Adrenal gland (tissue), 19 donors: ENCODE data around the gene FABP2. TPM values are rescaled to one million over a fixed set of nuclear protein-coding genes. Genes with fewer than 3 reads are reported as not detected.
"Not testable (repeated sequence)": the region's sequence is repeated elsewhere in the genome, so short reads cannot be mapped to it uniquely, and the experiment has no call there.

Experiments
- DNase-seq, 7 donors: peaks; one replicate each; pipeline ENCODE4 v3.0.0-alpha.2; 2019 to 2020
- H3K27ac ChIP-seq, 5 donors: fragments of 200-600 bp; sonication (generic) in 4 of 5; 1 replicate in 3 of 5; 2 replicates in 2 of 5; pipeline versions ENCODE4 v1.5.1 to v1.8.0; 2016 to 2020; ENCODE audit warnings: mild to moderate bottlenecking in 1 of 5
- H3K27me3 ChIP-seq: fragments of 200-600 bp; 2 replicates; pipeline ENCODE4 v1.8.0; 2021
- H3K36me3 ChIP-seq, 2 donors: fragments of 200-600 bp; replicated peaks in 1 of 2; 1 replicate in 1 of 2; 2 replicates in 1 of 2; pipeline versions ENCODE4 v1.5.1 to v1.8.0; 2018 to 2022
- H3K4me1 ChIP-seq, 2 donors: fragments of 200-600 bp; replicated peaks in 1 of 2; 1 replicate in 1 of 2; 2 replicates in 1 of 2; pipeline versions ENCODE4 v1.5.1 to v1.8.0; 2018 to 2021
- H3K4me3 ChIP-seq, 4 donors: fragments of 200-600 bp; sonication (generic) in 3 of 4; one replicate each; pipeline ENCODE4 v1.5.1; 2016 to 2018
- H3K9me3 ChIP-seq, 3 donors: fragments of 200-600 bp; sonication (generic) in 1 of 3; replicated peaks in 1 of 3; 1 replicate in 2 of 3; 2 replicates in 1 of 3; pipeline versions ENCODE4 v1.5.1 to v1.8.0; 2016 to 2021
- POLR2A ChIP-seq, 2 donors: fragments of 450-650 bp; IDR thresholded peaks; one replicate each; pipeline ENCODE4 v1.6.1; 2017; ENCODE audit warnings: antibody characterized with exemption in 2 of 2, mild to moderate bottlenecking in 2 of 2, moderate library complexity in 1 of 2
- WGBS, 4 donors: extraction: QIAGEN DNeasy Blood & Tissue Kit in 2 of 4; methylation state at CpG; one replicate each; pipeline versions ENCODE4 v1.1.5 to v1.1.7; 2013 to 2017; 5-methylcytosine and 5-hydroxymethylcytosine counted together
- intact Hi-C, 2 donors: fragments of 100-400 bp; cut with DNase I; formaldehyde crosslinking; loops; one replicate each; pipeline versions ENCODE4 v1.14.1 to v1.15.0; 2022 to 2023
- long read RNA-seq, 10 donors: library from polyadenylated mRNA in 3 of 10; unstranded in 2 of 10; stranded (forward) in 1 of 10; transcript quantifications; one replicate each; pipeline ENCODE4 v2.0.0 and lab custom pipeline, GENCODE V29; 2021 to 2026
- polyA plus RNA-seq, 3 donors: library from polyadenylated mRNA; stranded (reverse); fragments of 200-250 nt in 2 of 3; fragments of 350-450 nt in 1 of 3; fragmentation: Illumina TruSeq in 1 of 3; extraction: RNeasy Lipid Tissue Mini Kit (QIAGEN cat#74804) in 1 of 3; gene quantifications; one replicate each; pipeline ENCODE4 v1.2.3, GENCODE V29; 2013 to 2014
- total RNA-seq, 9 donors: library from RNA; depleted of rRNA in 4 of 9; stranded (reverse); fragments of >200 nt in 4 of 9; fragments of 120-200 nt in 1 of 9; fragmentation: NEBNext Ultra II Directional in 1 of 9; extraction: Animal tissue kit (Norgen Biotek cat#: 25700) in 1 of 9; gene quantifications; one replicate each; pipeline versions ENCODE4 v1.1.0 to v1.2.4, GENCODE V29; 2013 to 2023
- TF ChIP-seq, protein P1 (sequence below), 6 experiments: fragments of 450-650 bp in 4 of 6; fragments of 200-600 bp in 2 of 6; sonication (generic) in 1 of 6; IDR thresholded peaks; 1 replicate in 5 of 6; 2 replicates in 1 of 6; pipeline versions ENCODE4 v1.5.1 to v1.8.0; 2016 to 2021; ENCODE audit warnings: antibody characterized with exemption in 6 of 6, mild to moderate bottlenecking in 2 of 6, moderate library complexity in 1 of 6
- donor health status: healthy with polysubstance abuse.
- donor health status: Bipolar disorder and iron deficiency.
- donor health status: DM: yes; HTN: yes; CAD: no.
- donor health status: DM: no; HTN: no; CAD: no.
- donor health status: DM: no; HTN: no; CAD: no.
- donor health status: DM: yes; HTN: yes; CAD: no.

Gene FABP2
- total RNA-seq: 1 to 10 TPM in 1 of 9 donors, under 1 TPM in 3, not detected in 5; 0.11 to 7.7 (median 0.64) TPM
- polyA plus RNA-seq: under 1 TPM in 2 of 3 donors, not detected in 1; 0.22 to 0.34 TPM
- long read RNA-seq, donor 1, transcript FABP2-201 (4 exons, 2,478 nt): major isoform, 33 of 33 reads
- long read RNA-seq, donor 1, partial matches to known transcripts: 0 of 33 reads
- long read RNA-seq, donor 1, other reads (novel, unspliced or antisense): 0 of 33 reads
- long read RNA-seq, donor 2, partial matches to known transcripts: 0 of 4 reads
- long read RNA-seq, donor 2, other reads (novel, unspliced or antisense): 0 of 4 reads
- long read RNA-seq, donor 3, transcript FABP2-201 (4 exons, 2,478 nt): major isoform, 27 of 27 reads
- long read RNA-seq, donor 3, partial matches to known transcripts: 0 of 27 reads
- long read RNA-seq, donor 3, other reads (novel, unspliced or antisense): 0 of 27 reads
- long read RNA-seq, donor 4, partial matches to known transcripts: 0 of 1 reads
- long read RNA-seq, donor 4, other reads (novel, unspliced or antisense): 0 of 1 reads
- long read RNA-seq, donor 5: 0 reads
- long read RNA-seq, donor 6: 0 reads
- long read RNA-seq, donor 7, partial matches to known transcripts: 0 of 4 reads
- long read RNA-seq, donor 7, other reads (novel, unspliced or antisense): 0 of 4 reads
- long read RNA-seq, donor 8, transcript FABP2-201 (4 exons, 2,478 nt): major isoform, 21 of 21 reads
- long read RNA-seq, donor 8, partial matches to known transcripts: 0 of 21 reads
- long read RNA-seq, donor 8, other reads (novel, unspliced or antisense): 0 of 21 reads
- long read RNA-seq, donor 9, transcript FABP2-201 (4 exons, 2,478 nt): major isoform, 14 of 14 reads
- long read RNA-seq, donor 9, partial matches to known transcripts: 0 of 14 reads
- long read RNA-seq, donor 9, other reads (novel, unspliced or antisense): 0 of 14 reads
- long read RNA-seq, donor 10, partial matches to known transcripts: 0 of 4 reads
- long read RNA-seq, donor 10, other reads (novel, unspliced or antisense): 0 of 4 reads

DNA sequence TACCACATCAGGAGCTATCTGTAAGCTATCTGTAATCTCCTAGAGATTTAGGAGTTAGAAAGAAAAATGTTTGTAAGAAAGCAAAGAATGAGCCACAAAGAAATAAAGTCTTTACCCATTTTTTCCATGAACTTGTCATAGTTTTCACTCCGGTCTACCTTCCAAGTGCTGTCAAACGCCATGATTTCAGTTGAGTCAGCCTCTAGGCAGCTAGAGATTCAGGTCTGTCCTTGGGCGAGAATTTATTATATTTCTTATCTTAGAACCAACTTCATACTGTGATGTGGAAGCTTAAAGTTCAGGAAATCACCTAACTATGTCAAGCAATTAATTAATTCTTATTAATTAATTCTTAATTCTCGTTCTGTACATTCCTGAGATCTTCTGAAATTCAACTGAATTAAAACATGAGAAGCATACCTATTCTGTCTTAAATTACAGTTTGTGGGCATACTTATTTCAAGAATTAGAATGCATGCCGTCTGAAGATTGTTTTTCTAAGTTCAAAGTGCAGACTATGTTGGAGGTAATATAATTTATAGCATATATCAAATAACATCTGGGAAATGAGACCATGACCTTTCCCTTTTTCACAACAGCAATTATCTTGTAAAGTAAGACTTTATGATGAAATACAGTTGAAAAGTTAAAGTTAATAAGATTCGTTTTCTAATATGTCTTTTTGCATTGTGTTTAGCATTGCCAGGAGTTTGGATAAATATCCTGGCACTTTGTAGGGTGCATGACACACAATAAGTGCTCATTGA lies at the start of gene FABP2:
TSS of gene FABP2 (minus strand) at position 218 of the 767 bp plus-strand sequence. CDS start at position 182, 36 bp downstream.
- TF ChIP-seq, protein P1, sequence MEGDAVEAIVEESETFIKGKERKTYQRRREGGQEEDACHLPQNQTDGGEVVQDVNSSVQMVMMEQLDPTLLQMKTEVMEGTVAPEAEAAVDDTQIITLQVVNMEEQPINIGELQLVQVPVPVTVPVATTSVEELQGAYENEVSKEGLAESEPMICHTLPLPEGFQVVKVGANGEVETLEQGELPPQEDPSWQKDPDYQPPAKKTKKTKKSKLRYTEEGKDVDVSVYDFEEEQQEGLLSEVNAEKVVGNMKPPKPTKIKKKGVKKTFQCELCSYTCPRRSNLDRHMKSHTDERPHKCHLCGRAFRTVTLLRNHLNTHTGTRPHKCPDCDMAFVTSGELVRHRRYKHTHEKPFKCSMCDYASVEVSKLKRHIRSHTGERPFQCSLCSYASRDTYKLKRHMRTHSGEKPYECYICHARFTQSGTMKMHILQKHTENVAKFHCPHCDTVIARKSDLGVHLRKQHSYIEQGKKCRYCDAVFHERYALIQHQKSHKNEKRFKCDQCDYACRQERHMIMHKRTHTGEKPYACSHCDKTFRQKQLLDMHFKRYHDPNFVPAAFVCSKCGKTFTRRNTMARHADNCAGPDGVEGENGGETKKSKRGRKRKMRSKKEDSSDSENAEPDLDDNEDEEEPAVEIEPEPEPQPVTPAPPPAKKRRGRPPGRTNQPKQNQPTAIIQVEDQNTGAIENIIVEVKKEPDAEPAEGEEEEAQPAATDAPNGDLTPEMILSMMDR (IDR thresholded peaks at IDR 0.05): no peak
- no peak for TF ChIP-seq POLR2A (IDR thresholded peaks at IDR 0.05)
- Histone ChIP-seq H3K4me3 (no peak within 1 kb of the TSS), H3K36me3 (no peaks in the 10 kb centered on the region), H3K9me3 (no peaks in the 10 kb centered on the region), H3K27me3 (no peaks in the 10 kb centered on the region), H3K4me1 (peaks cover 3 to 8% of the 10 kb centered on the region in 2 donors), H3K27ac (no peak within 1 kb of the TSS)
- intact Hi-C loops: no loop called here
- 39 to 48% (median 41%) methylated on average over 6 of the region's 6 CpGs for WGBS, 4 donors
- peak in 4 of 7 donors; percentile 11 to 38 (median 24) for DNase-seq

DNA sequence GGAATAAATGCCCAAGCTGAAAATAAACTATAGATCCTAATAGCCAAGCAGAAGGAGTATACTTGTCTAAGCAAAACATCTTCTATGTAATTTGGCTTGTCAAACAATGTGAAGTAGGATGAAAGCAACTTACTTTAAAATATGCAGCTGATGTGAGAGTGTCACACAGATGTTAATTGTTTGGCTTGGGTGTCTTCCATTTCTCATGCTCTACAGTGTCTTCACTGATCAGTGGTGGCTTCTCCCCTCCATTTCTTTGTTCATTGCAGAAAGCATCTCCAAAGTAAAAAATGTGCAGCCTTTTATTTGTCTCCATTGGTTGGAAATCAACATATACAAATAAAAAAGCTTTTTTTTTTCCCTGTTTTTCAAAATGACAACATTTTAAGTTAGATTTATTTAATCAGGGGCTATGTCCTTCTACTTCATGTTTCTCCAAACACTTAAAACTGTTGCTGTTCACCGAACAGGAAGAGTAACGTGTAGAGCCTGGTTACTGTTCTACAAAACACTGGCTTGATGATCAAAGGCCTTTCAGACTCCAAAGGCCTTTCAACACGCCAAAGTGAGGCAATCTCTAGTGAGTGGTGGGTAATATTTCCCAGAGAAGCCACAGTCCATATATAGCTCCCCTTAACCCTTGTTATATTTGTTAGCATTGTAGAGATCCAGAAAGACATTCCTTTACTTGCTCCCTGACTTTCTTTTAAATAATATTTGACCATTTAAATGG lies 49.2 kb upstream of the FABP2 start:
- H3K36me3 ChIP-seq, H3K4me3 ChIP-seq, H3K9me3 ChIP-seq, H3K27ac ChIP-seq, H3K27me3 ChIP-seq, H3K4me1 ChIP-seq, intact Hi-C loops, DNase-seq: not testable (repeated sequence)
- WGBS, 4 donors: 59 to 86% (median 72%) methylated on average over 3 of the region's 3 CpGs

DNA sequence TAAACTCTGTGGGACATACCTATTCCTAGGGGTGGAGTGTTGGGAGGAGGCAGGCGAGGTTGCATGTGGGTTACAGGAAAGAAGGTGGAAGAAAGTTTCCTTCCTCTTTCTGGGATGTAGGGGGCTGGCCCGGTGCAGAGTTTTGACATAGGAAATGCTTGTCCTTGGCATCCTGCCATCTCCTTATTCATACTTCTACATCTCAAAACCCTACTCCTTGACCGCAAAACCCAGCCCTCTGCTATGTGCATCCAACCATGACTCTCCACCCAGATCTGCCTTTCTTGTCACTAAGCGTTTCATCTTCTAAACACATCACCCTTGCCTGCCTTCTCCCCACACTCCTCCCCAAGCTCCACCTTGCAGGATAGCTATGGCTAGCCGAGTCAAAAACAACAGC lies 48.5 kb upstream of the FABP2 start:
- DNase-seq: peak in 6 of 7 donors; percentile 7 to 52 (median 16)

DNA sequence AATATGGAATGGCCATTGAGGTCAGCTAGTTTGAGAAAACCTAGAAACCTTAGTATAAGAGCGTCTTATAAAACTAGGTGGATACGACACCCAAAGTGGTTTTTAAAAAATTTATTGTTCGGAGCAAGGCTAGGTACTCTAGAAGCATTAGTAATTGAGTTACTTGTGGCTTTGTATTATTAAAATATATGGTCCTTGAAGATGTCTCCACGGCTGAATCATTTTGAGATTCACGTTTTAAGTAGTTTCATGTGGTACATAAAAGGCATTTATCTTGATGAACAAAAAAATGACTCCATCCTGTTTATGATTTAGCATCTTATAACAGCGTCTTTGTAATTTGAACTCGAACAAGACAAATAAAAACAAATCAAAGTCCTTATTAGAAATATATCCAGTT lies 44.9 kb upstream of the FABP2 start:
- H3K36me3 ChIP-seq, H3K27me3 ChIP-seq, H3K4me1 ChIP-seq, H3K9me3 ChIP-seq, intact Hi-C loops, H3K4me3 ChIP-seq, DNase-seq, H3K27ac ChIP-seq: not testable (repeated sequence)
- 53 to 69% (median 56%) methylated on average over 7 of the region's 7 CpGs for WGBS, 4 donors

More for the DNA sequence above, 48.5 kb upstream of the FABP2 start:
- 33 to 50% (median 43%) methylated on average over 5 of the region's 5 CpGs for WGBS, 4 donors
- H3K27ac ChIP-seq, H3K4me3 ChIP-seq, H3K4me1 ChIP-seq, H3K9me3 ChIP-seq, H3K27me3 ChIP-seq, intact Hi-C loops, H3K36me3 ChIP-seq: not testable (repeated sequence)

DNA sequence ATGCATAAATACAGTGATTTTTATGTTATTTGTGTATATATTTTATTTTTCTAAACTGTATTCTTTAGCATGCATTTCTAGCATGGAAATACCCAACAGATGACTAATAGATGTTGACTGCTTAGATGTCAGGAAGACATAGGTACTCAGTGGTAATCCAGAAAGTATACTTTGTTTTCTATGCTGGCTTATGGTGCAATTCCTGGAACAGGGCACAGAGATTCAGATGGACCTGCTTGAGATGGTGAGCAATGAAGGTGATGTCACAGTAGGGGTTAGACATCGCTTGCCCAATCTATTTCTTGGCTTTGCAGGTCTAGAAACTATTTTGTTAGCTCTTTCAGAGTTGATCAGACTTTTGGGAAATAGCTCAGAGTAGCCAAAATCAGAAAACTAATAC lies 42.3 kb upstream of the FABP2 start:
- H3K36me3 ChIP-seq, H3K9me3 ChIP-seq, H3K27me3 ChIP-seq, H3K4me3 ChIP-seq, intact Hi-C loops, H3K27ac ChIP-seq, DNase-seq, H3K4me1 ChIP-seq: not testable (repeated sequence)
- 88 to 100% (median 92%) methylated on average over 1 of the region's 1 CpG for WGBS, 4 donors

DNA sequence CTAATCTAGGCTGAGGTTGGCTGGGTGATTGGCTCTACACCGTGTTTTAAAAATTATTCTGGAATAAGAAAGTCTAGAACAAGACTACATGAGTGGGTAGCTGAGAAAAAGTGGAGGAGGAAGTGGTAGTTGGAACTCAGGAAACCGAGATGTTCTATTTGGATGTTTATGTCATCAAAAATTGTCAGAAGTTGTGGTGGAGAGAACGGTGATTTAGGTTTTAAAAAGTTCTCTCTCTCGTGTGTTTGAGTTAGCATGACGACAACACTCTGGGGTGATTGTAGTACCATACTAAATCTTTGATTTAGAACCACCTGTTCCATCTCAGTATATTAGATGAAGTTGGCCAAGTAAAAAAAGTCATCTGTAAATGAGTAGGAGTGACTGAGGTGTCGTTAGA lies 41.4 kb upstream of the FABP2 start:
- H3K4me1 ChIP-seq, DNase-seq, H3K27me3 ChIP-seq, intact Hi-C loops, H3K27ac ChIP-seq, H3K9me3 ChIP-seq, H3K36me3 ChIP-seq, H3K4me3 ChIP-seq: not testable (repeated sequence)
- WGBS, 4 donors: 75 to 80% (median 79%) methylated on average over 6 of the region's 6 CpGs

DNA sequence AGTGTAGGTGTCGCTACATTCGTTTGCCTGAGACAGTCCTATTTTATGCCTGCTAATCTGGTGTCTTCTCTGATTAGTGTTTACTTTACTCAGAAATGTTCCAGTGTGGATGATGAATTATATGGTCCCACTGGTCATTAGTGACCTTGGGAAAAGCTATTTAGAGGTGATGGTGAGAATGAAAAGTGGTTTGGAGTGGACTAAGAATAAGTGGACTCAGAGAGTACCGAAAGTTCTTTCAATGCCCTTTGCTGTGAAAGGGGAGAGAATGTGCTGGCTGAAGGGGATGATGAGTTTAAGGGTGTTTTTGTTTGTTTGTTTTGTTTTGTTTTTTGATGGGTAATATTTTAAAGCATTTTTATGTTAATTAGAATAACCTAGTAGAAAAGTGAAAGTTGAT lies 40.5 kb upstream of the FABP2 start:
- H3K27ac ChIP-seq, H3K4me3 ChIP-seq, intact Hi-C loops, H3K27me3 ChIP-seq, H3K4me1 ChIP-seq, H3K36me3 ChIP-seq, DNase-seq, H3K9me3 ChIP-seq: not testable (repeated sequence)
- whole genome bisulfite sequencing, 4 donors: 86 to 95% (median 91%) methylated on average over 3 of the region's 3 CpGs

DNA sequence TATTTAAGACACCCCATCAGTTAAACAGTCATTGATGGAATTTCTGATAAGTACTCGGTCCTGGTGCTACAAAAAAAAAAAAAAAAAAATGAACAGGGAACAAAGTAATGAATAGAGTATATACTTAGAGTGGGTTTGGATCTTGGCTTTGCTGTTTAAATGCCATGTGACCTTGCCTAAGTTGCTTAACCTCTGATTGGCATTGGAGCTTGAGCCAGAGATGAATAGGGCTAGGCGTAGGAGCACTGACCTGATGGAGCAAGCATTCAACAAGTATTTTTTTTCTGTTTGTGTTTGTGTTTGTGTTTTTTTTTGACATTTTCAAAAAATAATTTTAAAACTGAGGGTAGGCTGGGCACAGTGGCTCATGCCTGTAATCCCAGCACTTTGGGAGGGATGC lies 37.9 kb upstream of the FABP2 start:
- H3K27ac ChIP-seq, H3K27me3 ChIP-seq, H3K4me3 ChIP-seq, intact Hi-C loops, H3K9me3 ChIP-seq, H3K36me3 ChIP-seq, H3K4me1 ChIP-seq: not testable (repeated sequence)
- whole genome bisulfite sequencing, 4 donors: 37 to 67% (median 62%) methylated on average over 2 of the region's 2 CpGs
- peak in 1 of 7 donors; percentile 38 for DNase-seq

DNA sequence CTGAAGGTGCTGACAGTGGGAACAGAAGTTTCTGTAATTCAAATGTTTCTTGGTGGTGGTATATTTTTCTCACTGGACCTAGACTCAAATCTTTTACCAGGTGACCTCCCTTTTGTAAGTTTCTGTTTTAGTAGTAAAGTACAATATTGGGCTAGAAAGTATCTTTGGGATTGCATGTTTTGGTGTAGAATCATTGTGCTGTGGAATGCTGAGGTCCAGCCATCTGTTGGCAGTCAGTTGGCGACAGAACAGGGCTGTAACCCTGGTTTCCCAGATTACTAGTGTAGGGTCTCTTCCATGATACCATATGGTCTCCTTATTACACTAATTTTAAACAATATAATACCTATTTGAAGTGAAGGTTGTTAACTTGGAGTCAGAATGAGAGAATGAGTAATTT lies 34.9 kb upstream of the FABP2 start:
- intact Hi-C loops, H3K9me3 ChIP-seq, H3K27ac ChIP-seq, H3K4me3 ChIP-seq, H3K27me3 ChIP-seq, DNase-seq, H3K4me1 ChIP-seq, H3K36me3 ChIP-seq: not testable (repeated sequence)
- WGBS, 4 donors: 100% methylated on average over 1 of the region's 1 CpG
